HG02885 (cell line): ENCODE measurements around the gene ATP7B.

Experiments used
- ATAC-seq: cut with Tn5 transposase; IDR thresholded peaks from one replicate; pipeline ENCODE4 v1.9.1; 2021; ENCODE audit warnings: mild to moderate bottlenecking; ENCODE audit not compliant: unreplicated experiment, poor library complexity

The ATP7B gene

GRCh38 chr13:51955281-51955771, 55.9 kb downstream of the ATP7B start:
- no peak for ATAC-seq

DNA sequence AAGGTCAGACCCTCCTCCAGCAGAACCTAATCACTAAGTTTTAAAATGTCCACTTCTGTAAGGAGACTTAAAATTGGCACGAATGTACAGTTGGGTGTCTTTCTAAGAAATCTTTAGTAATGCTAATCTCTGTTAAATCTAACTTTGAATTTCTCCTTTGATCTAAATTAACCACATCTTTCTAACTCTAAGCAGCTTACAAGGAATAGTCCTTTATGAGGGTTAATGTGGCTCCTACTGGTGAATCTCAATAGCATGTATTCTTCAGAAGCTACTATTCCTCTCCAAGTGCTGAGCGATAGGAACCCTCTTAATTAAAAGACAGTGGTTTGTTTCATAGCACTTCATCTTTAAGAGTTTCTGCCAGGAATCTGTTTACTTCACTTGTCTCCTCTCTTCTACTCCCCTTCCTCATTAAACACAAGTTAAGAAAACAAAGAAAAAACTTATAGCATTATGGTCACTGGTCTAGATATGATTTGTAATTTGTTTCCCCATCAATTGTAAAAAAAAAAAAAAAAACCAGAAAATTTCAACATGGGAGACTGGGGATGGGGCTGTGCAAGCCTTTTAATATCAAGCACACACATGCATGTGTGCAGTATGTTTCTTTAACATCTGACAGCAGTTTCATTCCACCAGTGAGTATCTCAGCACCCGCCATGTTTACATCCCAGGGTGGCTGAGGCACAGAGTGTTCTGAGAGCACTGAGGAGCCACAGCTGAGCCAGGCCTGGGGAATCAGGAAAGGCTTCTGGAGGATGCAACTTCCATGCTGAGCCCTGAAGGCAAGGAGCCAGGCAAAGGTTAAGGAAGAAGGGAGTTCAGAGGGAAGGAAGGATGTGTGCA, 57.7 kb downstream of the ATP7B start:
- ATAC-seq: no peak

DNA sequence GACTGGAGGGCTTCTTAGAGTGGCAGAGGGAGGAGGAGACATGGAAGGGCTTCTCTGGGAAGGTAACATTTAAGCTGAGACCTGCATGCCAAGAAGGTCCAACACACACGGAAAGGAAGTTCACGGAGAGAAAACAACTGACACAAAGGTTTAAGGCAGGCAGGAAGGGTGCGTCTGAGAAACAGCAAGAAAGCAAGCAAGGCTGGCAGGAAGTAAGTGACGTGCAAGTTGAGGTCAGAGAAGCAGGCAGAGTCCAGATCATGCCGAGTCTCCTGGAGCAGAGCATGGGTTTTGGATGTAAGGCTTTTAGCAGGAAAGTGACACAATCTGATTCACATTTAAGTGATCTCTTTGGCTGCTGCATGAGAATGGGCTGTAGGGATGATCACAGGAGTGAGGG, 60.5 kb downstream of the ATP7B start:
- ATAC-seq: no peak

GRCh38 chr13:51946163-51946669, 65.0 kb downstream of the ATP7B start:
- ATAC-seq: no peak

DNA sequence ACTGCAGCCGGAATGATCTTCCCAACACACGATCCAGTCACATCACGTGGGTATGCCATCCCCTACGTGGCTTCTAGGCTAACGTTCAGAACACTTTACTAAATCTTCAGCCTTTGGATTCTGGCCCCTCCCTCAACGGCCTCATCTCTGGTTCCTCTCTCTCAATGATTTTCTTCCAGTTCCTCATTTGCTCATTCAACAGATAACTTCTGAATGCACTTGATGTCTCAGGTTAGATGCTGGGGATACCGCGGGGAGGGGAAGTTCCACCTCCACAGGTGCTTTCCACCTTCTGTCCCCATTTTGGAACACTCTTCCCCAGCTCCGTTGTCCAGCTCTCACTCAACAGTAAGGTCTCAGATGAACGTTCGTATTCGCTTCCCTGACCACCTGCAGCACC, 66.1 kb downstream of the ATP7B start:
- ATAC-seq: peak; percentile 76

- ATAC-seq: no peak
Measured at GRCh38 chr13:51944428-51944827, 66.8 kb downstream of the ATP7B start.

DNA sequence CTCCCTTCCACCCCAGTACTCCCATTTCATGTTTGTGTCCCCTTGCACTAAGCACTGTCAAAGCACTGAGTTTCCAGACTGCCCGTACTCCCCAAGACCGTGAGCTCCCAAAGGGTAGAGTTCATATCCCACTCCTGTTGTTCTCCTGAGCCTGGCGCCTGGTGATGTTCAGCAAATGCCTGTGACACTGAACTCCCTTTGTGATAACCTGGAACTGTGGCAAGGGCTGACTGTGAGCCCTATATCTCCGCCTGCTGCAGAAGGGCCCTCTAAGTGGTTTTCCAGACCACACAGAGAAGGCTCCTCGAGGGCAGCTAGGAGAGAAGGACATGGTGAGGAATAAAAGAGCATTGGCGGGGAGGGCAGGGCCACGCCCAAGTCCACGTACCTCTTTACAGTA, 67.5 kb downstream of the ATP7B start:
- no peak for ATAC-seq

GRCh38 chr13:51942189-51942588, 69.1 kb downstream of the ATP7B start:
- no peak for ATAC-seq

DNA sequence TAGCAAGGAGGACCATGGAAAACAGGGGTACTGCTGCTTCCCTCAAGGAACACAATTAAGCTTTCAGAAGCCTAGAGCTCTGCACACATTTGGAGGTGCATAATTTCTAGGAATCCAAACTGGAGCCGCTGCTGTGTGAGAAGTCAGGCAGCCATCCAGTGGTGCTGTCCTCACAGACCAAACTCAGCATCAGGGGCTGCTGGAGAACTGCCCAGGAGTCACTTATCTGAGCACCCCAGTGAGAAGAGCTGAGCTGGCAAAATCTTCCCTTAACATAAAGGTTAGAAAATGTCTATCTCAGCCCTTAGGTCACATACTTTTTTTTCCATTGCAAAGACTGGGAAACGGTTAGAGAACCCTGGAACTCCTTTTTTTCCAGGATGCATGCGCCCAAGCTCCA, 72.8 kb downstream of the ATP7B start:
- ATAC-seq: no peak

DNA sequence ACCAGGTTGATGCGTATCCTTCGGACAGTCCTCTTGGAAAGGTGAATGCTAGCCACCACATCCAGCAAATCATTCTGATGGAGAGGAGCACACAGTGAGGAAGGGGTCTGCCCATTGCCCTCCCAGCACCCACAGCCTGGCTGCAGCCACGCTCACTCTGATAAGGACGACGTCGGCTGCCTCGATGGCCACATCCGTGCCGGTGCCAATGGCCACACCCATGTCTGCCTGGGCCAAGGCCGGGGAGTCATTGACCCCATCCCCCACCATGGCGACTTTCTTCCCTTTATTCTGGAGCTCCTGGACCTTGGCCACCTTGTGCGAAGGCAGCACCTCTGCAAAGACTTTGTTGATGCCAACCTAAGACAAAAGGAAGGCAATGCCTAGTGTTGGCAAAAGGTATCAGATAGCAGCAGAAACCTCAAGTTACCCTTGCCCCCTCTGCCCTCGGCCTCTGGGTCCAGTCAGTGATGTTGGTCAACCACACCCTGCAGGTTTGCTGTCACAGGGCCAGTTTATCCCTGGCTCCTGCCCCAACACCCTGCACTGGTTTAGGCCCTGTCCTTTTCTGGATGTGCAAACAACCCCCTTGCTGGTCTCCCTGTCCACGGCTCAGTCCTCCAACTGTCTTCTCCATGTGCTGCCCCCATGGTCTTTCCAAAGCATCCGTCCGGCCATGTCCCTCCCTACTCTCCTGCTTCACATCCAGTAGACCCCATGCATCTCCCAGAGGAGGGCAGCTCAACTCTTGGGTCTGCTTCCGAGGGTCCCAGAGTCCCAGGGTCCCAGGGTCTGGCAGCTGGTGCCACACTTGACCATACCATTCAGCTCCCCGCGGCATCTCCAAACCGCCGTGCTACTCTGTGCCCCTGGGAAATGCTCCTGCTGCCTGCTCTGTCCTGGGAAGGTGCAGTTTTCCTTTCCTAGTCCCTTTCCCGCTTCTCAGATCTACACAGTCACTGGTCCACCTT, 73.6 kb downstream of the ATP7B start:
- ATAC-seq: no peak

- ATAC-seq: no peak
Measured at GRCh38 chr13:51935326-51936171, 75.7 kb downstream of the ATP7B start.

DNA sequence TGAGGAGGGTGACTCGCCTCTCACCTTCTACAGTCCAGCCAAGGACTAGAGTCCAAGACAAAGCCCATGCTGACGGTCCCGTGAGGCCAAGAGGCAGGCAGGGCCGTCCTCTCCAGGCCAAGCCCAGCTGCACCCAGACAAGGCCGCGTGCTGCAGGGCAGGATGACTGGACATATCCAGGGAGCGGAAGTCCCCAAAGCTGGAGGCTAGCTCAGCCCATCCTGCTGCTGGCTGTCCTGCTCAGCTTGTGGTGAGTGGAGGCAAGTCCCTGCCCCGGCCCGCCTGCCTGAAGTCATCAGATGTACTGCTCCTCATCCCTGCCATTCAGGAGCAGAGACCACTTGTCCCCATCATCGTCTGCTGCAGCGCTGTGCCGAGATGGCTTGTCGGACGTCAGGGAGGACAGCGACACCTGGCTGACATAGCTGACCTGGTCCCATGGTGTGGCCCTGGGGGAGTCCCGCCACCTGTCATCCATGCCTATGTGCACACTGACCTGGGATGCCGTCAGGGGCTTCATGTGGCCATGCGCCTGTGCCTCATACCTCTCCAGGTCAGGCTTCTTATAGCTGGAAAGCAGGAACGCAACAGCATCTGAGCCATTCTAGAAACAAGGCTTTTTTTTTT, 76.7 kb downstream of the ATP7B start:
- ATAC-seq: no peak

- no peak for ATAC-seq
Measured at GRCh38 chr13:51933466-51934058, 77.7 kb downstream of the ATP7B start.

GRCh38 chr13:51932231-51932630, 79.0 kb downstream of the ATP7B start:
- ATAC-seq: no peak

GRCh38 chr13:51931606-51932005, 79.6 kb downstream of the ATP7B start:
- ATAC-seq: no peak

GRCh38 chr13:51929699-51930098, 81.6 kb downstream of the ATP7B start:
- no peak for ATAC-seq

DNA sequence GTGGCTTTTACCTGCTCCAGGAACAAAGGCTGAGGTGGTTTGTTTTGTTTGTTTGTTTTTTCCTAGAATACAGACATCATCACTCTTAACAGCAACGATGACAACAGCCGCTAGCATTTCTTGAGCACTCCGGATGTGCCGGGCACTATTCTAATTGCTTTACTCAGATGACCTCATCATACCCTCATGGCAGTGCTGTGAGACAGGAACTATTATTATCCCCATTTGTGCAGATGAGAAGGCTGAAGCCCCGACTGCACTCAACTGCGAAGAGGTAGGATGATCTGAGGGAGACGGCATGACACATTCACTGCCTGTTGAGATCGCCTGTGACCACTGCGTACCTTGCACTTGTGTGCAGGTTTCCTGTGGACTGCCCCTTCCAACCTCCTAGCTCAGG, 83.0 kb downstream of the ATP7B start:
- ATAC-seq: peak; percentile 59

- no peak for ATAC-seq
Measured at GRCh38 chr13:51927129-51927528, 84.1 kb downstream of the ATP7B start.

GRCh38 chr13:51926528-51926885, 84.7 kb downstream of the ATP7B start:
- ATAC-seq: no peak
